Caco-2 (cell line): ENCODE measurements around the gene CPZ. TPM values are rescaled to one million over a fixed set of nuclear protein-coding genes. Genes with fewer than 3 reads are reported as not detected.

ENCODE experiments used
- BruUV-seq: library from RNA; stranded (reverse); fragments of 400-500 nt; replicated peaks from 2 replicates; lab custom pipeline; 2021; lab: Mats Ljungman, UMichigan
- CTCF ChIA-PET: fragments of 300-600 bp; sonication (Branson Sonifier 250); formaldehyde crosslinking; loops from one replicate; lab custom pipeline; 2022; ENCODE audit warnings: antibody characterized with exemption; lab: Charles Lee
- POLR2A ChIA-PET: fragments of 300-600 bp; sonication (Branson Sonifier 250); formaldehyde crosslinking; loops from one replicate; lab custom pipeline; 2022; ENCODE audit warnings: antibody characterized with exemption; lab: Charles Lee
- DNase-seq, 2 experiments: peaks; one replicate each; pipeline versions ENCODE4 v3.0.0 to v3.0.0-alpha.2; 2020 to 2022
- H3K27me3 ChIP-seq: replicated peaks from 2 replicates; pipeline ENCODE4 v1.6.0; 2011; ENCODE audit warnings: low read length; ENCODE audit not compliant: control insufficient read depth, insufficient read depth
- H3K36me3 ChIP-seq: 2 replicates; pipeline ENCODE4 v1.5.1; 2011; ENCODE audit warnings: low read length; ENCODE audit not compliant: control insufficient read depth, insufficient read depth
- H3K4me1 ChIP-seq: fragments of 250-450 bp; sonication (Bioruptor Pico); 2 replicates; pipeline ENCODE4 v1.5.1; 2020; ENCODE audit warnings: mild to moderate bottlenecking
- H3K4me3 ChIP-seq: 2 replicates; pipeline ENCODE4 v1.5.1; 2011; ENCODE audit warnings: low read depth, mild to moderate bottlenecking, control low read depth, low read length
- H3K9me3 ChIP-seq: fragments of 250-450 bp; sonication (Bioruptor Pico); 2 replicates; pipeline ENCODE4 v1.5.1; 2020; ENCODE audit warnings: mild to moderate bottlenecking, moderate library complexity
- H3K27ac Mint-ChIP-seq: one replicate; pipeline ENCODE4 v1.8.0; 2022; ENCODE audit warnings: mixed read lengths; ENCODE audit not compliant: unreplicated experiment
- H3K27me3 Mint-ChIP-seq: one replicate; pipeline ENCODE4 v1.8.0; 2022; ENCODE audit warnings: mixed read lengths; ENCODE audit not compliant: insufficient read depth, unreplicated experiment
- H3K36me3 Mint-ChIP-seq: one replicate; pipeline ENCODE4 v1.8.0; 2022; ENCODE audit warnings: mild to moderate bottlenecking, mixed read lengths; ENCODE audit not compliant: insufficient read depth, unreplicated experiment
- H3K4me1 Mint-ChIP-seq: one replicate; pipeline ENCODE4 v1.8.0; 2022; ENCODE audit warnings: low read depth, mixed read lengths; ENCODE audit not compliant: unreplicated experiment
- H3K4me3 Mint-ChIP-seq: one replicate; pipeline ENCODE4 v1.8.0; 2022; ENCODE audit warnings: mild to moderate bottlenecking, moderate library complexity, mixed read lengths; ENCODE audit not compliant: unreplicated experiment
- H3K9me3 Mint-ChIP-seq: one replicate; pipeline ENCODE4 v1.8.0; 2022; ENCODE audit warnings: mixed read lengths; ENCODE audit not compliant: unreplicated experiment
- intact Hi-C: fragments of 100-400 bp; cut with micrococcal nuclease; formaldehyde crosslinking; loops from one replicate; pipeline ENCODE4 v1.10.0; 2022; ENCODE audit not compliant: unreplicated experiment
- total RNA-seq: library from RNA; stranded (reverse); gene quantifications from 2 replicates; pipeline ENCODE4 v1.2.3, GENCODE V29; 2022
- TF ChIP-seq, protein P1 (sequence below), 2 experiments: fragments of 200-600 bp in 1 of 2; IDR thresholded peaks; 1 replicate in 1 of 2; 2 replicates in 1 of 2; pipeline versions ENCODE4 v1.5.1 to v1.8.0; 2011 to 2022; ENCODE audit warnings: antibody characterized with exemption in 1 of 2, control low read depth in 1 of 2, inconsistent platforms in 1 of 2, low read depth in 1 of 2, low read length in 1 of 2, mild to moderate bottlenecking in 1 of 2, moderate library complexity in 1 of 2; ENCODE audit not compliant: insufficient read depth in 1 of 2, severe bottlenecking in 1 of 2, unreplicated experiment in 1 of 2

The CPZ gene
- total RNA-seq, 1 experiment from 2014 or later = 7.7 TPM

DNA sequence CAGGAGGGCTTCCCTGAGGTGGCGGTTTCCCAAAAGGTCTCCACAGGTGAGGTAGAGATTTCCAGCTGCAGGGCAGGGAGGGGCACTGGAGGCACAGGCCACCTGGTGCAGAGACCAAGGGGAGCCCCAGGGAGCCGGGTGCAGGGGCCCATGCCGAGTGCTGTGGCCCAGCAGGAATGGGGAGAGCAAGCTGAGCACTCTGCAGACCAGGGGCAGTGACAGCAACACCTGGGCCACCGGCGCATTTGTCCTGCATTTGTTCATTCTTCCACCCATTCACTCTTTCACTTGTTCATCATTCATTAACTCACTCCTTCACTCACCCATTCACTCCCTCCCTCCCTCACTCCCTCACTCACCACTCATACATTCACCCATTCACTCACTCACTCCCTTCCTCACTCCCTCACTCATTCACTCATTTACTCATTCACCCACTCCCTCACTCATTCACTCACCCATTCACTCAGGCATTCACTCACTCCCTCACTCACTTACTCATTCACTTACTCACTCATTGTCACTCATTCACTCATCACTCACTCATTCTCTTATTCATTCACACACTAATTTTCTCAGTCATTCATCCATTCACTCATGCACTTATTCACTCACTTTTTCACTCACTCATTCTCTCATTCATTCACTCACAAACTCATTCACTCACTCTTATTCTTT, 16.3 kb downstream of the CPZ start:
- TF ChIP-seq, protein P1, sequence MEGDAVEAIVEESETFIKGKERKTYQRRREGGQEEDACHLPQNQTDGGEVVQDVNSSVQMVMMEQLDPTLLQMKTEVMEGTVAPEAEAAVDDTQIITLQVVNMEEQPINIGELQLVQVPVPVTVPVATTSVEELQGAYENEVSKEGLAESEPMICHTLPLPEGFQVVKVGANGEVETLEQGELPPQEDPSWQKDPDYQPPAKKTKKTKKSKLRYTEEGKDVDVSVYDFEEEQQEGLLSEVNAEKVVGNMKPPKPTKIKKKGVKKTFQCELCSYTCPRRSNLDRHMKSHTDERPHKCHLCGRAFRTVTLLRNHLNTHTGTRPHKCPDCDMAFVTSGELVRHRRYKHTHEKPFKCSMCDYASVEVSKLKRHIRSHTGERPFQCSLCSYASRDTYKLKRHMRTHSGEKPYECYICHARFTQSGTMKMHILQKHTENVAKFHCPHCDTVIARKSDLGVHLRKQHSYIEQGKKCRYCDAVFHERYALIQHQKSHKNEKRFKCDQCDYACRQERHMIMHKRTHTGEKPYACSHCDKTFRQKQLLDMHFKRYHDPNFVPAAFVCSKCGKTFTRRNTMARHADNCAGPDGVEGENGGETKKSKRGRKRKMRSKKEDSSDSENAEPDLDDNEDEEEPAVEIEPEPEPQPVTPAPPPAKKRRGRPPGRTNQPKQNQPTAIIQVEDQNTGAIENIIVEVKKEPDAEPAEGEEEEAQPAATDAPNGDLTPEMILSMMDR (IDR thresholded peaks at IDR 0.05; ENCODE audit: insufficient read depth in 1 of 2, low read depth in 1 of 2, low read length in 1 of 2, severe bottlenecking in 1 of 2, unreplicated experiment in 1 of 2) = no peak
- intact Hi-C loops = loop anchor here (10.0 kb wide), 1 partner anchor 306 kb away; no protein-coding TSS in a partner anchor
- no peaks in the 10 kb centered on the region; the same call in 1 of the 2 replicates for H3K27me3 ChIP-seq
- ChIA-PET CTCF (no interaction called here), POLR2A (no interaction called here)
- H3K27ac Mint-ChIP-seq = no peak overlapping the region
- BruUV-seq = no TSS peak
- H3K9me3 Mint-ChIP-seq = no peaks in the 10 kb centered on the region
- no peak overlapping the region for H3K4me3 ChIP-seq
- no peaks in the 10 kb centered on the region for H3K36me3 ChIP-seq
- H3K36me3 Mint-ChIP-seq = peaks cover 6% of the 10 kb centered on the region
- no peaks in the 10 kb centered on the region for H3K9me3 ChIP-seq
- peaks cover 10% of the 10 kb centered on the region for H3K27me3 Mint-ChIP-seq
- no peak for DNase-seq
- no peaks in the 10 kb centered on the region for H3K4me1 ChIP-seq
- no peak overlapping the region for H3K4me3 Mint-ChIP-seq
- H3K4me1 Mint-ChIP-seq = no peaks in the 10 kb centered on the region

DNA sequence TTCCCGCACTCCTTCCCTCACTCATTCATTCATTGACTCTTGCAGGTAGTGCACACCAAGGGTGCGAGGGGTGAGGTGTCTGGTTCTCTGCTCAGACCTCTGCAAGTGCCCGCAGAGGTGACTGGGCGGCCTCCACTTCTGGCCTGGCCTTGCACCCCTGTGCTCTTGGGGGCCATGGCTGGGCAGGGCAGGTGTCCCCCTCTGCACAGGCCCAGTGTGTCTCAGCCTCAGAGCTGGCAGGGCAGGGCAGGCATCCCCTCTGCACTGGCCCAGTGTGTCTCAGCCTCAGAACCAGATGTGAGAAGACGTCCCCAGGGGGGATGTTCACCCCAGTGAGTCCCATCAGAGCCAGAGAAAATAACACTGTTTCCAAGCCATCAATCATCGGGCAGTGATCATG, 16.8 kb downstream of the CPZ start:
- CTCF ChIA-PET = no interaction called here
- Histone ChIP-seq H3K27me3 (no peaks in the 10 kb centered on the region; the same call in 1 of the 2 replicates), H3K36me3 (no peaks in the 10 kb centered on the region), H3K4me1 (no peaks in the 10 kb centered on the region), H3K4me3 (no peak overlapping the region), H3K9me3 (no peaks in the 10 kb centered on the region)
- H3K27me3 Mint-ChIP-seq = peaks cover 10% of the 10 kb centered on the region
- no peak overlapping the region for H3K4me3 Mint-ChIP-seq
- POLR2A ChIA-PET = no interaction called here
- DNase-seq = no peak
- H3K27ac Mint-ChIP-seq = no peak overlapping the region
- BruUV-seq = no TSS peak
- no peaks in the 10 kb centered on the region for H3K9me3 Mint-ChIP-seq
- H3K4me1 Mint-ChIP-seq = no peaks in the 10 kb centered on the region
- TF ChIP-seq, protein P1 (IDR thresholded peaks at IDR 0.05; ENCODE audit: insufficient read depth in 1 of 2, low read depth in 1 of 2, low read length in 1 of 2, severe bottlenecking in 1 of 2, unreplicated experiment in 1 of 2) = no peak
- peaks cover 6% of the 10 kb centered on the region for H3K36me3 Mint-ChIP-seq
- intact Hi-C loops = loop anchor here (10.0 kb wide), 1 partner anchor 305 kb away; no protein-coding TSS in a partner anchor

DNA sequence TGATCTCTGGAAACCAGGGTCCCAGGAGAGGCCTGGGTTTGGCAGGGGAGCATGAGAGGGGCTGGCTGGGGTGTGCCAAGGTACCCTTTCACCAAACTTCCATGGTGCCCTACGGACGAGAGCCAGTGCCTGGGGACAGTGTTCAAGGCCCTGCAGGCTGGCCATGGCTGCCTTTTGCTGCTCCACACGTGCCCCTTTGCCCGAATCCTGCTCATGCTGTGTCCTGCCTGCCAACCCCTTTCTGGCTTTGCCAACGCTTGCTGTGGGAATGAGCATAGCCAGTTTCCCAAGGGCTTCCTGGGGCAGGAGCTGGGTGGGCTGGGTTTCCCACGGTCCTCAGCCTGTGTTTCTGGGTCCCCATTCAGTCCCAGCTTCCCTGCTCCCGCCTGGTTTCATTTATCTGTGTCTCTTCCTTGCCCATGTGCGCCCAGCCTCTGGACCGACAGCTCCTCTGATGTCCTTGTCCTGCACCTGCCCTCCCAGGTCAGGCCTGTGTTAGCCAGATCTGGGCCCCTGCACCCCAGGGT, 17.3 kb downstream of the CPZ start:
- DNase-seq = no peak
- TF ChIP-seq, protein P1 (IDR thresholded peaks at IDR 0.05; ENCODE audit: insufficient read depth in 1 of 2, low read depth in 1 of 2, low read length in 1 of 2, severe bottlenecking in 1 of 2, unreplicated experiment in 1 of 2) = no peak
- intact Hi-C loops = loop anchor here (10.0 kb wide), 1 partner anchor 305 kb away; no protein-coding TSS in a partner anchor
- peaks cover 6% of the 10 kb centered on the region for H3K36me3 Mint-ChIP-seq
- Histone ChIP-seq H3K27me3 (no peaks in the 10 kb centered on the region; the same call in 1 of the 2 replicates), H3K9me3 (no peaks in the 10 kb centered on the region), H3K36me3 (no peaks in the 10 kb centered on the region), H3K4me3 (no peak overlapping the region), H3K4me1 (no peaks in the 10 kb centered on the region)
- peaks cover 10% of the 10 kb centered on the region for H3K27me3 Mint-ChIP-seq
- no peak overlapping the region for H3K27ac Mint-ChIP-seq
- POLR2A ChIA-PET = no interaction called here
- H3K4me1 Mint-ChIP-seq = no peaks in the 10 kb centered on the region
- no TSS peak for BruUV-seq
- CTCF ChIA-PET = no interaction called here
- H3K4me3 Mint-ChIP-seq = no peak overlapping the region
- H3K9me3 Mint-ChIP-seq = no peaks in the 10 kb centered on the region
